NB4 (cell line): ENCODE measurements around the gene MED19.

Experiments
- DNase-seq: peaks from one replicate; pipeline ENCODE4 v3.0.0; 2010; ENCODE audit warnings: low read depth
- H3K4me3 ChIP-seq: one replicate; pipeline ENCODE4 v1.5.1; 2011; ENCODE audit warnings: mild to moderate bottlenecking, low read depth, low read length, moderate library complexity
- MAX ChIP-seq: IDR thresholded peaks from 2 replicates; pipeline ENCODE4 v1.6.1; 2011; ENCODE audit warnings: low read depth, low read length
- MYC ChIP-seq: IDR thresholded peaks from 2 replicates; pipeline ENCODE4 v1.6.1; 2011; ENCODE audit warnings: low read depth, low read length
- POLR2A ChIP-seq: IDR thresholded peaks from 2 replicates; pipeline ENCODE4 v1.6.1; 2011; ENCODE audit warnings: mild to moderate bottlenecking; ENCODE audit not compliant: insufficient read length; ENCODE audit errors: extremely low read depth
- TF ChIP-seq, protein P1 (sequence below): IDR thresholded peaks from one replicate; pipeline ENCODE4 v1.5.1; 2012; ENCODE audit warnings: low read depth, low read length

MED19 gene

DNA sequence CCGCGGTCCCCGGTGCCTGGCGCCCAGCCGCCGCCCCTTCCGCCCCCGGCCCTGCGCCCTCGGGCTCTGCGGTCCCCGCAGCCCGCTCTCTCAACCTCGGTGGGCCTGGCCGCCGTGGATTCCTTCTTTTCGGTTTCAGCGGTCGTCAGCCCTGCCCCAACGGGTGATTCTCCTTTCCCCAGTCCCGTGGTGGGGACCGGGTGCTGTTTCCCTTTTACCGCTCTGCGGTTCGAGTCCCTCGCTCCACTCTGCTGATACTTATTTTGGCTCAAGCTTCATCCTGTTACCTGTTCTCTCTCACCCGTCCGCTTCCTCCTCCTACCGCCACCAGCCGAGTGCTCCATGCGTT is 43.6 kb downstream of the MED19 start:
- peak; percentile 56 for DNase-seq
- H3K4me3 ChIP-seq = peak overlapping the region; percentile 90
- TF ChIP-seq MAX (no peak; the same call in 1 of the 2 replicates), POLR2A (no peak)

GRCh38 chr11:57667736-57668433 is 44.1 kb downstream of the MED19 start, which contains the start of gene ZDHHC5:
Gene ZDHHC5 (plus strand): TSS chr11:57668114. CDS start chr11:57673091, 4,977 bp downstream.
- TF ChIP-seq, protein P1, sequence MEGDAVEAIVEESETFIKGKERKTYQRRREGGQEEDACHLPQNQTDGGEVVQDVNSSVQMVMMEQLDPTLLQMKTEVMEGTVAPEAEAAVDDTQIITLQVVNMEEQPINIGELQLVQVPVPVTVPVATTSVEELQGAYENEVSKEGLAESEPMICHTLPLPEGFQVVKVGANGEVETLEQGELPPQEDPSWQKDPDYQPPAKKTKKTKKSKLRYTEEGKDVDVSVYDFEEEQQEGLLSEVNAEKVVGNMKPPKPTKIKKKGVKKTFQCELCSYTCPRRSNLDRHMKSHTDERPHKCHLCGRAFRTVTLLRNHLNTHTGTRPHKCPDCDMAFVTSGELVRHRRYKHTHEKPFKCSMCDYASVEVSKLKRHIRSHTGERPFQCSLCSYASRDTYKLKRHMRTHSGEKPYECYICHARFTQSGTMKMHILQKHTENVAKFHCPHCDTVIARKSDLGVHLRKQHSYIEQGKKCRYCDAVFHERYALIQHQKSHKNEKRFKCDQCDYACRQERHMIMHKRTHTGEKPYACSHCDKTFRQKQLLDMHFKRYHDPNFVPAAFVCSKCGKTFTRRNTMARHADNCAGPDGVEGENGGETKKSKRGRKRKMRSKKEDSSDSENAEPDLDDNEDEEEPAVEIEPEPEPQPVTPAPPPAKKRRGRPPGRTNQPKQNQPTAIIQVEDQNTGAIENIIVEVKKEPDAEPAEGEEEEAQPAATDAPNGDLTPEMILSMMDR = no peak
- TF ChIP-seq MYC (peak; percentile 88; the same call in 1 of the 2 replicates), POLR2A (peak; percentile 82), MAX (peak; percentile 70)
- peak; percentile 100 for DNase-seq
- H3K4me3 ChIP-seq = peak within 1 kb of the TSS; percentile 90

DNA sequence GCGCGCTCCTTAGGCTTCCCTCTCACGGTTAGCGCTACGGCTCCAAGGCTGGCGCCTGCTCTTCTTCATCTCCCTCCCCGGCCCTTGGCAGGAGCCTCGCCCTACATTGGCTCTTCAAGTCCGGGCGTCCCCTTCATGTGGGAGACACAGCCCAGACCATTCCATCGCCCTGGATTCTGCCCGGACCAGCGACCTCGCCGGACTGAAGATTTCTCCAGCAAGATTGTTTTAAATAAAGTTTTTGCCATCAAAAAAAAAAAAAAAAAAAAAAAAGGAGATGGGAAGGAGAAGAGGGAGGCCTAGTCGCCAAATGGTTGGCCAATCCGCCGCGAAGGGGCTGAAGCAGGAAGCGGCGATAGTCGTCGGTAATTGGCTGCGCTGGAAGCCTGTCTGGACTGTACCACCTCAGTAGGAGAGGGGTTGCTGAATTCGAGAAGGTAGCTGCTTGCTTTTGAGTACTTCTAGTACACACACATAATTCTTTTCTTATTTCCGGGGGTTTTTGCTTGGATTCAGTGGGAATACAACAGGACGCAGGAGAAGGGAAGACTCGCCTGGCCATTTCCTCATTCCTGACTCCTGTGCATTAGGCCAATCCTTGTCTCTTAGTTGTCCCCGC is 44.8 kb downstream of the MED19 start:
- H3K4me3 ChIP-seq = peak overlapping the region; percentile 65
- TF ChIP-seq, protein P1 = no peak
- TF ChIP-seq MAX = 0 out of 2 replicates have a peak, but pooled peaks have one; percentile 13
- peak; percentile 70 for TF ChIP-seq MYC
- peak; percentile 39 for TF ChIP-seq POLR2A
- DNase-seq = peak; percentile 99

- no peak overlapping the region for H3K4me3 ChIP-seq
- no peak for DNase-seq
- no peak for TF ChIP-seq MAX
- TF ChIP-seq, protein P1 = no peak
- no peak for TF ChIP-seq MYC
- no peak for TF ChIP-seq POLR2A
These were observed 48.0 kb downstream of the MED19 start for GRCh38 chr11:57663975-57664374.

DNA sequence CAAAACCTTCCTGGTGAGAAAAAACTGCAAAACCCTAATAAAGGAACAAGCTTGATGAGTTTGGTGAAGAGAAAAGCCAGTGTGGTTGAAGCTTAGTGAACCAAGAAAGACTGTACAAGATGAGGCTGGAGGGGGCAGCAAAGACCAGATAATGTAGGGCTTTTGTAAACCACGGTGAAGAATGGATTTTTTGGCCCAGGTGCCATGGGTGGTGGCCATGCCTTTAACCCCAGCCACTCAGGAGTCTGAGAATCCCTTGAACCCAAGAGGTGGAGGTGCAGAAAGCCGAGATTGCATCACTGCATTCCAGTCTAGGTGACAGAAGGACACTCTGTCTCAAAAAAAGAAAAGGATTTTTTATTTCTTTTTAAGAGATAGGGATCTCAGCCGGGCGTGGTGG is 49.1 kb downstream of the MED19 start:
- TF ChIP-seq, protein P1 = no peak
- TF ChIP-seq MYC = no peak
- no peak for TF ChIP-seq POLR2A
- no peak for TF ChIP-seq MAX
- no peak overlapping the region for H3K4me3 ChIP-seq
- peak; percentile 47 for DNase-seq

DNA sequence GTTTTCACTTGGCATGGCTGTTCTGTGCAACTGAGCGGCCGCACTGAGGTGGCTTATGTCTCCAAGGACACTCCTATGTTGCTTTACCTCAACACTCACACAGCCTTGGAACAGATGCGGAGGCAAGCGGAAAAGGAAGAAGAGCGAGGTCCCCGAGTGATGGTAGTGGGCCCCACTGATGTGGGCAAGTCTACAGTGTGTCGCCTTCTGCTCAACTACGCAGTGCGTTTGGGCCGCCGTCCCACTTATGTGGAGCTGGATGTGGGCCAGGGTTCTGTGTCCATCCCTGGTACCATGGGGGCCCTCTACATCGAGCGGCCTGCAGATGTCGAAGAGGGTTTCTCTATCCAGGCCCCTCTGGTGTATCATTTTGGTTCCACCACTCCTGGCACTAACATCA is 52.3 kb downstream of the MED19 start:
- no peak for DNase-seq
- H3K4me3 ChIP-seq = no peak overlapping the region
- TF ChIP-seq POLR2A (no peak), MYC (no peak), MAX (no peak)
- TF ChIP-seq, protein P1 = no peak
